H7 (cell line): ENCODE measurements around the gene UPF3A. TPM values are rescaled to one million over a fixed set of nuclear protein-coding genes. Genes with fewer than 3 reads are reported as not detected.
"Not testable (repeated sequence)": the region's sequence is repeated elsewhere in the genome, so short reads cannot be mapped to it uniquely, and the experiment has no call there.

Experiments used
- DNase-seq: peaks from one replicate; pipeline ENCODE4 v3.0.0; 2012
- H3K27me3 ChIP-seq: 2 replicates; pipeline ENCODE4 v1.6.0; 2011; ENCODE audit warnings: mild to moderate bottlenecking, low read length; ENCODE audit not compliant: control insufficient read depth, insufficient read depth
- H3K36me3 ChIP-seq: replicated peaks from 2 replicates; pipeline ENCODE4 v1.5.1; 2011; ENCODE audit warnings: low read length; ENCODE audit not compliant: control insufficient read depth, insufficient read depth
- H3K4me3 ChIP-seq: 2 replicates; pipeline ENCODE4 v1.5.1; 2011; ENCODE audit warnings: low read depth, mild to moderate bottlenecking, control low read depth, low read length, moderate library complexity; ENCODE audit not compliant: insufficient read depth
- total RNA-seq: library from RNA; depleted of rRNA; stranded (reverse); fragments of >200 nt; shearing (Covaris generic); gene quantifications from 2 replicates; pipeline ENCODE4 v1.2.3, GENCODE V29; 2014; rRNA removed

The UPF3A gene, protein sequence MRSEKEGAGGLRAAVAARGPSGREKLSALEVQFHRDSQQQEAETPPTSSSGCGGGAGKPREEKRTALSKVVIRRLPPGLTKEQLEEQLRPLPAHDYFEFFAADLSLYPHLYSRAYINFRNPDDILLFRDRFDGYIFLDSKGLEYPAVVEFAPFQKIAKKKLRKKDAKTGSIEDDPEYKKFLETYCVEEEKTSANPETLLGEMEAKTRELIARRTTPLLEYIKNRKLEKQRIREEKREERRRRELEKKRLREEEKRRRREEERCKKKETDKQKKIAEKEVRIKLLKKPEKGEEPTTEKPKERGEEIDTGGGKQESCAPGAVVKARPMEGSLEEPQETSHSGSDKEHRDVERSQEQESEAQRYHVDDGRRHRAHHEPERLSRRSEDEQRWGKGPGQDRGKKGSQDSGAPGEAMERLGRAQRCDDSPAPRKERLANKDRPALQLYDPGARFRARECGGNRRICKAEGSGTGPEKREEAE
- total RNA-seq: 25.0 and 47.7 TPM in 2 replicates

DNA sequence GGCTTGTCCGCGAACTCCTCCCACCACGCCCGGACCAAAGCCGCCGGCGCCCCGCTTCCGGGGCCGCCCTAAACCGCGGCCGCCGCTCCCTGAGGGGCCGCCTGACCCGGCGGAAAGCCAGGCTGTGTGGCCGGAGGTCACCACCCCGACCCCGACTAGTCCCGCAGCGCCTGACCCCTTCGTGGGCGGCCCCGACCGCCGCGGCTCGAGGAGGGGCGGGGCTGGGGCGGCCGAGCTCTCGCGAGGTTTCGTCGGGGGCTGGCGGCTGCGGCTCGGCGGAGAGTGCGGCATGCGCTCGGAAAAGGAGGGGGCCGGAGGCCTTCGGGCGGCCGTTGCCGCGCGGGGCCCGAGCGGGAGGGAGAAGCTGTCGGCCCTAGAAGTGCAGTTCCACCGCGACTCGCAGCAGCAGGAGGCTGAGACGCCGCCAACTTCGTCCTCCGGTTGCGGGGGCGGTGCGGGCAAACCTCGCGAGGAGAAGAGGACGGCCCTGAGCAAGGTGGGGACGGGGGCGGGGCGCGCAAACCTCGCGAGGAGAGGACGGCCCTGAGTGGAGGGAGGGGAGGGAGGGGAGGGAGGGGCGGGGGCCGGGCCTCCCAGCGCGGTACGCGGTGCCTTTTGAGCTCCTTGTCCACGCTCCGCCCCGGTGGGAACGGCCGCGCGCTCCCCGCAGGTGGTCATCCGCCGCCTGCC lies at the start of gene UPF3A:
Gene UPF3A (plus strand): TSS at position 251 of the 690 bp plus-strand sequence. CDS start 39 bp downstream, at position 290.
- Histone ChIP-seq H3K36me3 (peaks cover 4% of the 10 kb centered on the region), H3K27me3 (no peaks in the 10 kb centered on the region), H3K4me3 (peak within 1 kb of the TSS; percentile 52)
- peak; percentile 96 for DNase-seq

DNA sequence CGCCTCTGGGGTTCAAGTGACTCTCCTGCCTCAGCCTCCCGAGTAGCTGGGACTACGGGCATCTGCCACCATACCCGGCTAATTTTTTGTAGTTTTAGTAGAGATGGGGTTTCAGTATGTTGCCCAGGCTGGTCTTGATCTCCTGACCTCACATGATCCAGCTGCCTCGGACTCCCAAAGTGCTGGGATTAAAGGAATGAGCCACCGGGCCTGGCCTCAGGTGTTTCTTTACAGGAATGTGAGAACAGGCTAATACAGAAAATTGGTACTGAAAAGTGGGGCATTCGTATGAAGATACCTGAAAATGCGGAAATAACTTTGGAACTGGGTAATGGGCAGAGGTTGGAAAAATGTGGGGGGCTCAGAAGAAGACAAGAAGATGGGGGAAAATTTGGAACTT lies 49.5 kb upstream of the UPF3A start:
- Histone ChIP-seq H3K4me3 (no peak overlapping the region), H3K27me3 (no peaks in the 10 kb centered on the region; the same call in 1 of the 2 replicates), H3K36me3 (0 out of 2 replicates have a peak, but pooled peaks cover under 1% of the 10 kb centered on the region)
- no peak for DNase-seq

DNA sequence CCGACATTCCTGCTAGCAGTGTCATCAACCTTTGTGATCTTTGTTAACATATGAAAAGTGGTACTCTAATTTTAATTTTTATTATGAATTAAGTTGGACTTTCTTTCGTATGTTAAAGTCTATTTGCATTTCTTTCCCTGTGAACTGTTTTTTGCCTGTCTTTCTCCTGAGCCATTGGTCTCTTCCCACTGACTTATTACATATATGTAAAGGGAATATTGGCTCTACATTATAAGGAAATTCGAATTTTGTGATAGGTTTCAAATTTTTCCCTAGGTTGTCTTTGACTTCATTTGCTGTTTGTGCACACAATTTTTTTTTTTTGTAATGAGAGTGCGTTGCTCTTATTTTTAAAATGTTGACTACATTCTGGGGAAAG lies 47.1 kb upstream of the UPF3A start:
- Histone ChIP-seq H3K4me3 (no peak overlapping the region), H3K36me3 (peaks cover 11% of the 10 kb centered on the region), H3K27me3 (no peaks in the 10 kb centered on the region; the same call in 1 of the 2 replicates)
- DNase-seq: no peak

DNA sequence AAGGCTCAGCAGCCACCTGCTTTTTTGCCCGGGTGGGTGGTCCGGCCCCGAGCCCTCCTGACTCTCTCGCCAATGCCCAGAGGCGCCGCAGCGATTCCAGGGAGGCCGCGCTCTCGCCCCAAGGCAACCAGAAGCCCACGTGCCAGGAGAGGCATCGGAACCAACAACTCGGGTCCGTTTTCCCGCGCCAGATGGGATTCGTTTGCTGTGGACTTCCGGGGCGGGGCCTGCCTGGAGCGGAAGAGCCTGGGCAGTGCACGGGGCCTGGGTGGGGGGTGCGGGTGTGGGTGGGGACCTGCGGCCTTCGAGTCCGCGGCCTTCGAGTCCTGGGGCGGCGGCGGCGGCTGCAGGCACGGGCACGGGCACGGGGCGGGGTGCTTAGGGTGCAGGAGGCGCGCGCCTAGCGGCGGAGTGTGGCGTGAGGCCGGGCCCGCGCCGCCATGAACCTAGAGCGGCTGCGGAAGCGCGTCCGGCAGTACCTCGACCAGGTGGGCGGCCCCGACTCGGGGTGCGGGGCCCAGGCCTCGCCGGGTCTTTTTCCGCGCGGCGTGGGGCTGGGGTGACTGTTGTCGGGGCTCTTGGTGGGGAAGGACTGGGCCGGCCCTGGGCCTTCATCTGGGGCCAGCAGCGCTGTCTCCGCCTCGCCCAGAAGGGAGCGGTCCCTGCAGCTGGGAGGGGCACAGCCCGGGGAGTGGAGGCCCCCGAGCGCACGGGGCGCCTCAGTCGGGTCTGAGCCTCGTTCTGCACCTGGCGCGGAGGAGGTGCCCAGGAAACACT lies 46.6 kb upstream of the UPF3A start, which contains the start of gene CDC16:
Gene CDC16 (plus strand): TSS at position 253 of the 777 bp plus-strand sequence. CDS start 188 bp downstream, at position 441.
- Histone ChIP-seq H3K27me3 (no peaks in the 10 kb centered on the region; the same call in 1 of the 2 replicates), H3K4me3 (peak within 1 kb of the TSS; percentile 80), H3K36me3 (peaks cover 16% of the 10 kb centered on the region)
- peak; percentile 95 for DNase-seq

DNA sequence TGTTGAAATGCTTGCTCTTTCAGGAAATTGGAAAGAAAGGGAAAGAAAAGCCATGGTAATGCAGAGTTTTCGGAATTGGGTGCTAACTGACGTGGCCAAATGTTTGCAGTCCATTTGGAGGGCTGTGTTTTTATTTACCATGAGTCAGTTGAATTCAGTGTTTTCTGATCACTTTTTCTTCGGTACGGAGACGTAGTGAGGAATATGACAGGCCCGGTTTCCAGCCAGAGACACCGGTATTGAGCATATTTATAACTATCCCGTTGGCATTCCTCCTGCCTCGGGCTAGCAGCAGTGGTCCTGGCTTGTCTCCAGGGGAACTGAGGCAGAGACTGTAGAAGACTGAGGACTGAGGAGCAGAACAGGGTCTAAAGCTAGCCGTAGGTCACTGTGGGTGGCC lies 45.7 kb upstream of the UPF3A start:
- Histone ChIP-seq H3K4me3 (peak overlapping the region; percentile 80), H3K27me3 (no peaks in the 10 kb centered on the region; the same call in 1 of the 2 replicates), H3K36me3 (peaks cover 17% of the 10 kb centered on the region)
- no peak for DNase-seq

DNA sequence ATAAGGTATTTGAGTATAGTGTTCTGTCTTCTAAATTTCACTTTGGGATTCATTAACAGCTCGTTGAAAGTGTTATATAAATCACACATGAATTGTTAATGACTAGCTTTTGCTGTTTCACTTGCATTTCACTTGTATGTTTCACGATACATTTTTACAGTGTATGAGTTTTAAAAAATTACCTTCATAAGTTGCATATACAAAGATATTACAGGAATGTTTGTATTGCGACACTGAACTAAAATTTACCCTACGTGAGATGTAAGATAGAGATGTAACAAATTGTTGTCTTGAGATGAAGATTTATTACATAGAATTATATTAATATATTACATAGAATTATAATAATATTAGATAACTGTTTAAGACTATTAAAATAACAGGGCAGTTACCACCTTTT lies 45.2 kb upstream of the UPF3A start:
- Histone ChIP-seq H3K27me3 (no peaks in the 10 kb centered on the region; the same call in 1 of the 2 replicates), H3K36me3 (peaks cover 22% of the 10 kb centered on the region), H3K4me3 (no peak overlapping the region; the same call in 1 of the 2 replicates)
- DNase-seq: no peak

DNA sequence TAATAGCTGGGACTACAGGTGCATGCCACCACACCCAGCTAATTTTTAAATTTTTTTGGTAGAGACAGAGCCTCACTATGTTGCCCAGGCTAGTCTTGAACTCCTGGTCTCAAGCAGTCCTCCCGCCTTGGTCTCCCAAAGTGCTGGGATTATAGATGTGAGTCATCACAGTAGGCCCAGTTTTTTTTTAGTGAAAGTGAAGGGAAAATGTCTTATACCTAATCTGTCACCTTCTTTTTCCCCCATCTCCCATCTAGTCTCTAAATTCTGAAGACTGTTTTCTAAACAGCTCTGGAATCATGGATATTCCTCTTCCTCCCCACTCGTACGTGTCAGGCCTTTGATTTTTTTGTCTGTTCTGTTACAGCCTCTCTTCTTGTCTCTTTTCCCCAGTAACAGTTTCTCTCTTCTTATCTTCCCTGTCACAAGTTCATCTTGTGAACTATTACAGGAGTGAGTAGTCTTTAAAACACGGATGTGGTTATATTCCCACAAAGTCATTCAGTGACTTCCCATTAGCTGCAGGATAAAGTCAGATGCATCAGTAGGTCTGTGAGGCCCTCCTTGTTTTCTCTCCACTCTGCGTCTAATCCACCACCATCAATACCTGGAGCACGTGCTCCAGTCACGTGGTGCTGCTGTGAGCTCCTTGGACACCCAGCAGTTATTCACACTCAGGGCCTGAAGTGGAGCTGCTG lies 43.8 kb upstream of the UPF3A start:
- no peak for DNase-seq
- Histone ChIP-seq H3K27me3 (no peaks in the 10 kb centered on the region; the same call in 1 of the 2 replicates), H3K4me3 (no peak overlapping the region), H3K36me3 (peaks cover 30% of the 10 kb centered on the region)

DNA sequence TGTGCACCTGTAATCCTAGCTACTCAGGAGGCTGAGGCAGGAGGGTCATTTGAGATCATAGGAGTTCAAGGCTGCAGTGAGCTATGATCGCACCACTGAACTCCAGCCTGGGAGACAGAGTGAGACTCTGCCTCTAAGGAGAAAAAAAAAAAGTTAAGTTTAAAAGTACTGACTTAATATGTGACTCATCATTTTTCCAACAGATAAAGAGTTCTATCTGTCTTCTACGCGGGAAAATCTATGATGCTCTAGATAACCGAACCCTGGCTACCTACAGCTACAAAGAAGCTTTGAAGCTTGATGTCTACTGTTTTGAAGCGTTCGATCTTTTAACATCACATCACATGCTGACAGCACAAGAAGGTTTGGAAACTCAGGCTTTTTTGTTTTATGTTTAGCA lies 39.5 kb upstream of the UPF3A start:
- no peak for DNase-seq
- Histone ChIP-seq H3K4me3 (no peak overlapping the region), H3K27me3 (no peaks in the 10 kb centered on the region), H3K36me3 (peaks cover 52% of the 10 kb centered on the region)

DNA sequence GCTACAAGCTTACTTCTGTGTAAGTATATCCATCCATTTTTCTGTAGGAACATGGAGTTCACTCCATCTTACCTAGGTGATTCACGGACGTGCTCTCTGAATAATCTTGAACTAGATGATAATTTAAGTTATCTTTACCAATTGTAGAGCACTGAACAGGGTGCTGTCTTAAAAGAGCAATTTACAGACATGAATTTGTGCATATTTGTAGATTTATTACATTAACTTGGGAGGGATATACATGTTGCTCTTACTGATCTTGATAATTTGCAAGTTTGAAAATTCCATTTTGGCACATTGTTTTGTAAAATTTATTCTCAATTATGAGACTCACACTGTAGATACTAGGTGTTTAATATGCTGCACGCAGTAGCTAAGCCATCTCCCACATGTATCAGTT lies 37.4 kb upstream of the UPF3A start:
- H3K27me3 ChIP-seq: no peaks in the 10 kb centered on the region
- H3K36me3 ChIP-seq: peaks cover 47% of the 10 kb centered on the region
- DNase-seq: no peak

DNA sequence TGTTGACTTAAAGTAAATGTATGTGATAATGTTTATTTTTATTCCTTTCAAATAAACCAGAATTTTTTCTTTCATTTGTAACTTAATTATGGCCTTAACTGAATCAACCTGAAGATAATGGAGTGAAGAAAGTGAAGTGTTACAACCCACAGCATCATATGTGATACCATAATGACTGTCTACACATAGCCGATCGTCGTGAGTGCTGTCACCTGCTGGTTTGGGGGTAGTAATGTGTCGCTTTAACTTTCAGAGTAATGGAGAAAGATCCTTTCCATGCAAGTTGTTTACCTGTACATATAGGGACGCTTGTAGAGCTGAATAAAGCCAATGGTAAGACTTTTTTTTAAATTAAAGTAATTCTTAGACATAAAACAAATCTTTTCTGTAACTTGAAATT lies 36.8 kb upstream of the UPF3A start:
- Histone ChIP-seq H3K36me3 (peaks cover 43% of the 10 kb centered on the region), H3K4me3 (no peak overlapping the region), H3K27me3 (no peaks in the 10 kb centered on the region)
- DNase-seq: no peak

More for the DNA sequence above, 37.4 kb upstream of the UPF3A start:
- H3K4me3 ChIP-seq: no peak overlapping the region

DNA sequence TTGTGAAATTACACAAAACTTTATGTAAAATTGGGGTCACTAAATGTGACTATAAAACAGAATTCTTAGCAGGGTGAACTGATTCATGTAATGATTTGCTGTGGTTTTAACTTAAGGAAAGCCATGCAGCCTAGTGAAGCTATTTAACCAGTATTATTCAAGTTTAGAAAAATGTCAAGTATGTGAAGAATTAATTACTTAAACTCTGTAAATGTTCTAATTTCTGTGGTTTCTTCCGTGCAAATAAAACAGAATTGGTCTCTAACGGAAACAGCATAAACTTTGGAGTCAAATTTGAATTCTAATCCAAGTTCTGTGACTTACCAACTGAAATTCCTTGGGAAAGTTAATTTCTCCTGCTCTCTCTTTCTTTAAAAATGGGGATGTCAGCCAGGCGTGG lies 33.4 kb upstream of the UPF3A start:
- no peaks in the 10 kb centered on the region for H3K27me3 ChIP-seq
- peaks cover 40% of the 10 kb centered on the region for H3K36me3 ChIP-seq
- DNase-seq: no peak
- H3K4me3 ChIP-seq: no peak overlapping the region

DNA sequence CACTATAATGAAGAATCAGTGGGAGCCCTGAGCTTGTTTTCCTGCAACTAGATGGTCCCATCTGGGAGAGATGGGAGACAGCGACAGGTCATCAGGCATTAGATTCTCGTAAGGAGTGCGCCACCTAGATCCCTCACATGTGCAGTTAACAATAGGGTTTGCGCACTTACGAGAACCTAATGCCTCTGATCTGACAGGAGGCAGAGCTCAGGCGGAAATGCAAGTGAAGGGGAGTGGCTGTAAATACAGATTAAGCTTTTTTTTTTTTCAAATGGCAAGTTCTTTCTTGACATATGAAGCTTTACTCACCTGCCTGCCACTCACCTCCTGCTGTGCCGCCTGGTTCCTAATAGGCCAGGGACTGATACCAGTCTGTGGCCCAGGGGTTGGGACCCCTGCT lies 32.3 kb upstream of the UPF3A start:
- Histone ChIP-seq H3K36me3 (peaks cover 39% of the 10 kb centered on the region), H3K4me3 (no peak overlapping the region), H3K27me3 (no peaks in the 10 kb centered on the region)
- DNase-seq: no peak

DNA sequence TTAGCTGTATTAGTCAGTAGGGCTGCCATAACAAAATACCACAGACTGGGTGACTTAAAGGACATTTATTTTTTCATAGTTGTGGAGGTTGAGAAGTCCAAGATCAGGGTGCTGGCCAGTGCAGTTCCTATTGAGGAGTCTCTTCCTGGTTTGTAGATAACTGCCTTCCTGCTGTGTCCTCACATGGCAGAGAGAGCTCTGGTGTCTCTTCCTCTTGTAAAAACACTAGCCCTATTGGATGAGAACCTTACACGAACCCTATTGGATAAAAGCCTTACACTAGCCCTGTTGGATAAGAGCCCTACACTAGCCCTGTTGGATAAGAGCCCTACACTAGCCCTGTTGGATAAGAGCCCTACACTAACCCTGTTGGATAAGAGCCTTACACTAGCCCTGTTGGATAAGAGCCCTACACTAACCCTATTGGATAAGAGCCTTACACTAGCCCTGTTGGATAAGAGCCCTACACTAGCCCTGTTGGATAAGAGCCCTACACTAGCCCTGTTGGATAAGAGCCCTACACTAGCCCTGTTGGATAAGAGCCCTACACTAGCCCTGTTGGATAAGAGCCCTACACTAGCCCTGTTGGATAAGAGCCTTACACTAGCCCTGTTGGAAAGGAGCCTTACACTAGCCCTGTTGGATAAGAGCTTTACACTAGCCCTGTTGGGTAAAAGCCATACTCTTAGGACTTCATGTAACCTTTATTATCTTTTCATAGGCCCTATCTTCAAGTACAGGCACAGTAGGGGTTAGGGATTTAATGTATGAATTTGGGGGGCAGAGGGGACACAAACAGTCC lies 29.6 kb upstream of the UPF3A start:
- H3K36me3 ChIP-seq: peaks cover 25% of the 10 kb centered on the region
- not testable (repeated sequence) for DNase-seq, H3K4me3 ChIP-seq, H3K27me3 ChIP-seq
